ENCODE measurements around the gene ZNF283. TPM values are rescaled to one million over a fixed set of nuclear protein-coding genes. Genes with fewer than 3 reads are reported as not detected.

Gene ZNF283
- total and polyA plus RNA-seq, 9 of the 15 experiments (the other 6 are each of a cell fraction or from before 2014, with no cell fraction given): 6.0 to 19.5 (median 9.8) TPM

DNA sequence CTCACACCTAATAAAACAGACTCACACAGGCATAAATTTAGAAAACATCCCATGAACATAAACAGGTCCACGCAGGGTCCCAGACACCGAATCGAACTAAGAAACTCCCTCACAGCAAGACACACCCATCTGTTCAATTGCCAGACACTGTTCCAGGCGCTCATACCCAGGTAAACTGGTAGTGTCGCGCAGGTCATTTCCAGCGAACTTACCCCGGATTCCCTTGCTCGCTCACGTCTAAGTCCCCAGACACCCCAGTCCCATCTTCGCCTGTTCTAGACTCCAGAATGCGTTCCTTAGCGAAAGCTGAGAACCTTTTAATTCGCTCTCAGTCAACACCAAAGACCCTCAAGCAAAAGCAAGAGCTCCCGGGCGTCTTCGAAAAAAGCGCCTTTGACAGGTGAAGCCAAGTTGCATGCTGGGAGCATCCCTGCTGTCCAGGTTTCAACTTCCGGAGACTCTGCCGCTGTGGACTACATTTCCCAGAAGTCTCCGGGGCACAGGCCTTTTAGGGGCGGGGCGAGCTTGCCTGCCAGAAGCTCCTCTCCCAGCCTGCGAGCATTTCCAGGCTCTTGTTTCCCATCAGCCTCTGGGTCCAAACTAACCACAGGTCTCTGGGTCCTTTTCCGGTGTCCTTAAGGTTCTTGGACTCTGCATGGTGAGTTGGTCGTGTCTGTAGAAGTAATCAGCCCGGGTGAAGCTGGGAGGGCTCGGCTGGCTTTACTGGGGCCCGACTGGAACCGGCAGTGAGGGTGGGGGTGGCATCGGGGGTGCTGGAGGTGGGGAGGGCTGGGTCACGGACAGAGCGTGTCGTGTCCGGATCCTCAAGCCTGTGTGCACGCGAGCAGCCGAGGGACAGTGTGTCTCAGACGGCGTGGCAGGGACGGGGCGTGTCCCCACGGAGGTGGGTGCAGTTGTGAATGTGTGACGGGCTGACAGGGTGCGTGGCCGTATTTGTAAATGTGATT is at the start of gene ZNF283 (continued):
- peak; percentile 54; the same call in 1 of the 2 replicates for TF ChIP-seq ESRRA (IDR thresholded peaks at IDR 0.05; ENCODE audit: borderline replicate concordance, low read depth)
- TF ChIP-seq, protein P1, sequence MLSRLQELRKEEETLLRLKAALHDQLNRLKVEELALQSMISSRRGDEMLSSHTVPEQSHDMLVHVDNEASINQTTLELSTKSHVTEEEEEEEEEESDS (CRISPR knock-in tag; IDR thresholded peaks at IDR 0.05): no peak
- TF ChIP-seq PHF20 (IDR thresholded peaks at IDR 0.05; ENCODE audit: partially characterized antibody): peak; percentile 57
- TF ChIP-seq HDGF (IDR thresholded peaks at IDR 0.05): no peak
- TF ChIP-seq HDAC8 (tag; IDR thresholded peaks at IDR 0.05): no peak
- TF ChIP-seq RBFOX2 (IDR thresholded peaks at IDR 0.05; ENCODE audit: low read depth, low read length): peak; percentile 71
- no peak for TF ChIP-seq HMG20B (CRISPR knock-in tag; IDR thresholded peaks at IDR 0.05)
- TF ChIP-seq, protein P2, sequence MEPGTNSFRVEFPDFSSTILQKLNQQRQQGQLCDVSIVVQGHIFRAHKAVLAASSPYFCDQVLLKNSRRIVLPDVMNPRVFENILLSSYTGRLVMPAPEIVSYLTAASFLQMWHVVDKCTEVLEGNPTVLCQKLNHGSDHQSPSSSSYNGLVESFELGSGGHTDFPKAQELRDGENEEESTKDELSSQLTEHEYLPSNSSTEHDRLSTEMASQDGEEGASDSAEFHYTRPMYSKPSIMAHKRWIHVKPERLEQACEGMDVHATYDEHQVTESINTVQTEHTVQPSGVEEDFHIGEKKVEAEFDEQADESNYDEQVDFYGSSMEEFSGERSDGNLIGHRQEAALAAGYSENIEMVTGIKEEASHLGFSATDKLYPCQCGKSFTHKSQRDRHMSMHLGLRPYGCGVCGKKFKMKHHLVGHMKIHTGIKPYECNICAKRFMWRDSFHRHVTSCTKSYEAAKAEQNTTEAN (CRISPR knock-in tag; IDR thresholded peaks at IDR 0.05): no peak
- TF ChIP-seq, protein P3, sequence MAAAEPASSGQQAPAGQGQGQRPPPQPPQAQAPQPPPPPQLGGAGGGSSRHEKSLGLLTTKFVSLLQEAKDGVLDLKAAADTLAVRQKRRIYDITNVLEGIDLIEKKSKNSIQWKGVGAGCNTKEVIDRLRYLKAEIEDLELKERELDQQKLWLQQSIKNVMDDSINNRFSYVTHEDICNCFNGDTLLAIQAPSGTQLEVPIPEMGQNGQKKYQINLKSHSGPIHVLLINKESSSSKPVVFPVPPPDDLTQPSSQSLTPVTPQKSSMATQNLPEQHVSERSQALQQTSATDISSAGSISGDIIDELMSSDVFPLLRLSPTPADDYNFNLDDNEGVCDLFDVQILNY (CRISPR knock-in tag; IDR thresholded peaks at IDR 0.05): no peak
- TF ChIP-seq JUND (IDR thresholded peaks at IDR 0.05; ENCODE audit: borderline replicate concordance, low read depth, low read length): peak; percentile 29; the same call in 1 of the 2 replicates
- TF ChIP-seq JUND (tag; IDR thresholded peaks at IDR 0.05; ENCODE audit: borderline replicate concordance, low read depth, low read length): no peak; the same call in 2 of the 3 replicates
- no peak for TF ChIP-seq PTBP1 (IDR thresholded peaks at IDR 0.05; ENCODE audit: low read depth, low read length)
- TF ChIP-seq SP1 (CRISPR knock-in tag; IDR thresholded peaks at IDR 0.05): peak; percentile 53
- TF ChIP-seq TOE1 (IDR thresholded peaks at IDR 0.05; ENCODE audit: borderline replicate concordance): no peak
- TF ChIP-seq TOE1 (CRISPR knock-in tag; IDR thresholded peaks at IDR 0.05; ENCODE audit: borderline replicate concordance, low read depth): no peak
- peak; percentile 25 for TF ChIP-seq SMAD1 (IDR thresholded peaks at IDR 0.05; ENCODE audit: low read depth, low read length, partially characterized antibody)
- no peak for TF ChIP-seq ZNF3 (CRISPR knock-in tag; IDR thresholded peaks at IDR 0.05)
- TF ChIP-seq, protein P4, sequence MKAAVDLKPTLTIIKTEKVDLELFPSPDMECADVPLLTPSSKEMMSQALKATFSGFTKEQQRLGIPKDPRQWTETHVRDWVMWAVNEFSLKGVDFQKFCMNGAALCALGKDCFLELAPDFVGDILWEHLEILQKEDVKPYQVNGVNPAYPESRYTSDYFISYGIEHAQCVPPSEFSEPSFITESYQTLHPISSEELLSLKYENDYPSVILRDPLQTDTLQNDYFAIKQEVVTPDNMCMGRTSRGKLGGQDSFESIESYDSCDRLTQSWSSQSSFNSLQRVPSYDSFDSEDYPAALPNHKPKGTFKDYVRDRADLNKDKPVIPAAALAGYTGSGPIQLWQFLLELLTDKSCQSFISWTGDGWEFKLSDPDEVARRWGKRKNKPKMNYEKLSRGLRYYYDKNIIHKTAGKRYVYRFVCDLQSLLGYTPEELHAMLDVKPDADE (conservative IDR thresholded peaks at IDR 0.05; ENCODE audit: control insufficient read depth, low read depth, low read length): peak; percentile 76; the same call in 1 of the 2 replicates
- TF ChIP-seq ZNF124 (CRISPR knock-in tag; IDR thresholded peaks at IDR 0.05): no peak
- TF ChIP-seq ZFX (CRISPR knock-in tag; IDR thresholded peaks at IDR 0.05): peak; percentile 51; the same call in 1 of the 2 replicates
- peak; percentile 61; the same call in 1 of the 2 replicates for TF ChIP-seq TCF7L2 (IDR thresholded peaks at IDR 0.05; ENCODE audit: low read depth, low read length)
- TF ChIP-seq NFRKB (IDR thresholded peaks at IDR 0.05; ENCODE audit: low read depth): no peak

All from K562 (cell line).